Activated B cell treated with CpG ODN at 0.5 μM for 24 hours (primary cell): ENCODE data around the gene PELI3. TPM values are rescaled to one million over a fixed set of nuclear protein-coding genes. Genes with fewer than 3 reads are reported as not detected.

Experiments used
- ATAC-seq: fragments of 200-7000 bp; cut with Tn5 transposase; one replicate; pipeline ENCODE4 v1.10.0; 2021; ENCODE audit warnings: low read depth, mild to moderate bottlenecking, moderate library complexity
- CTCF ChIA-PET: fragments of 350-600 bp; sonication (Branson Sonifier 250); formaldehyde crosslinking; loops from one replicate; lab custom pipeline; 2021; ENCODE audit warnings: antibody characterized with exemption; lab: Charles Lee
- POLR2A ChIA-PET: fragments of 350-600 bp; sonication (Branson Sonifier 250); formaldehyde crosslinking; loops from one replicate; lab custom pipeline; 2021; ENCODE audit warnings: antibody characterized with exemption; lab: Charles Lee
- DNase-seq: peaks from one replicate; pipeline ENCODE4 v3.0.0; 2022
- H3K27ac Mint-ChIP-seq: one replicate; pipeline ENCODE4 v1.8.0; 2020; ENCODE audit warnings: mixed read lengths
- H3K27me3 Mint-ChIP-seq: one replicate; pipeline ENCODE4 v1.8.0; 2021; ENCODE audit warnings: mixed read lengths
- H3K36me3 Mint-ChIP-seq: one replicate; pipeline ENCODE4 v1.8.0; 2021; ENCODE audit warnings: low read depth, mixed read lengths
- H3K4me1 Mint-ChIP-seq: one replicate; pipeline ENCODE4 v1.8.0; 2021; ENCODE audit warnings: mixed read lengths
- H3K4me3 Mint-ChIP-seq: one replicate; pipeline ENCODE4 v1.8.0; 2020; ENCODE audit warnings: mild to moderate bottlenecking, mixed read lengths
- H3K9me3 Mint-ChIP-seq: one replicate; pipeline ENCODE4 v1.8.0; 2020; ENCODE audit warnings: mixed read lengths
- intact Hi-C: fragments of 100-400 bp; cut with micrococcal nuclease; formaldehyde crosslinking; loops from one replicate; pipeline ENCODE4 v1.15.1; 2024
- total RNA-seq: library from RNA; stranded (reverse); gene quantifications from 2 replicates; pipeline ENCODE4 v1.2.3, GENCODE V29; 2022
- TF ChIP-seq, protein P1 (sequence below): fragments of 200-600 bp; IDR thresholded peaks from one replicate; pipeline ENCODE4 v1.8.0; 2022; ENCODE audit warnings: antibody characterized with exemption, mild to moderate bottlenecking

The PELI3 gene, protein sequence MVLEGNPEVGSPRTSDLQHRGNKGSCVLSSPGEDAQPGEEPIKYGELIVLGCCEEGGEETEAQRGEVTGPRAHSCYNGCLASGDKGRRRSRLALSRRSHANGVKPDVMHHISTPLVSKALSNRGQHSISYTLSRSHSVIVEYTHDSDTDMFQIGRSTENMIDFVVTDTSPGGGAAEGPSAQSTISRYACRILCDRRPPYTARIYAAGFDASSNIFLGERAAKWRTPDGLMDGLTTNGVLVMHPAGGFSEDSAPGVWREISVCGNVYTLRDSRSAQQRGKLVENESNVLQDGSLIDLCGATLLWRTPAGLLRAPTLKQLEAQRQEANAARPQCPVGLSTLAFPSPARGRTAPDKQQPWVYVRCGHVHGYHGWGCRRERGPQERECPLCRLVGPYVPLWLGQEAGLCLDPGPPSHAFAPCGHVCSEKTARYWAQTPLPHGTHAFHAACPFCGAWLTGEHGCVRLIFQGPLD
- total RNA-seq: 8.5 and 9.1 TPM in 2 replicates

DNA sequence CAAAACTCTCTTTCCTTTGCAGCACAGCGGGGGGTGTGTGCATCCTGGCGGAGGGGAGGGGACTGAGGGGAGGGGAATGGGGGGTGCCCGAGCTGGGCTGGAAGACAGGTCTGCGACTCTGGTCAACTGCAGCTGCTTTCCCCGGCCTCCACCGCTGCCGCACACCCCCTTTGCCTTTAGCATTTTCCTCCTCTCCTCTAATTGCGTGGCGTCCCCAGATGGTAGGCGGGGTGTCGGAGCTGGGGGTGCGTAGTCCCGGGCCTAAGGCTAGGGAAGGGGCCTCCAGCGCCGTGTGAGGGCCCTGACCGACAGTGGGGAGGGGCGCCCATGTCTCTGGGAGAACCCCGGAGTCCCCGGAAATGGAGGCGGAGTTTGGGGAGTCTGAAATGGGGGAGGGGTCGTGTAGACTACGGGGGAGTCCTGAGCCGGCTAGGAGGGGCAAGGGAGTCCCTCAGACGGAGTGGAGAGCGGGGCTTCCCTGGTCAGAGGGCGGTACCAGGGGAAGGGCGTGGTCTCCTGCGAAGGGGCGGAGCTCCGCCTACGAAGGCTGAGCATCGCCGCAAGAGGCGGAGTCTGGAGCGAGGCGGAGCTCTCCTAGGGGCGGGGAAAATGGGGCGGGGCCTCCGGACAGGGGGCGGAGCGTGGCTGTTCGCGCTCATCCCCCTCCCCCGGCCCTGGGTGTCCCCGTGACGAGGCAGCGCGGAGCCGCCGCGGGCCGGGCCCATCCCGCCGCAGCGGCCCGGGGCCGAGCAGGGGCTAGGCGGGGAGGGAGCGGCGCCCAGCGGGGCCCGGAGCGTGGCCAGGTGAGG lies at the start of gene PELI3:
Gene PELI3 (plus strand): TSS at position 681 of the 809 bp plus-strand sequence. CDS start 1,224 bp downstream, outside the sequence.
- no peaks in the 10 kb centered on the region for H3K36me3 Mint-ChIP-seq
- H3K4me3 Mint-ChIP-seq: peak within 1 kb of the TSS; percentile 88
- H3K4me1 Mint-ChIP-seq: peaks cover 43% of the 10 kb centered on the region
- intact Hi-C loops: loop anchor here (1.0 to 5.0 kb wide), 8 partner anchors 9 to 177 kb away; partner anchors contain the start of genes BBS1, DPP3, NPAS4 and SLC29A2
- ChIA-PET CTCF (interaction anchor here (1.1 to 4.1 kb wide), 3 partner anchors 12 to 208 kb away, joined by 4 to 19 read pairs (median 12); partner anchors contain the start of genes DPP3 and MRPL11), POLR2A (interaction anchor here (0.6 to 4.1 kb wide), 25 partner anchors 8 to 854 kb away, joined by 3 to 63 read pairs (median 4); partner anchors contain the start of genes ACTN3, BBS1, CCDC85B and DPP3)
- H3K27ac Mint-ChIP-seq: peak within 1 kb of the TSS; percentile 84
- TF ChIP-seq, protein P1, sequence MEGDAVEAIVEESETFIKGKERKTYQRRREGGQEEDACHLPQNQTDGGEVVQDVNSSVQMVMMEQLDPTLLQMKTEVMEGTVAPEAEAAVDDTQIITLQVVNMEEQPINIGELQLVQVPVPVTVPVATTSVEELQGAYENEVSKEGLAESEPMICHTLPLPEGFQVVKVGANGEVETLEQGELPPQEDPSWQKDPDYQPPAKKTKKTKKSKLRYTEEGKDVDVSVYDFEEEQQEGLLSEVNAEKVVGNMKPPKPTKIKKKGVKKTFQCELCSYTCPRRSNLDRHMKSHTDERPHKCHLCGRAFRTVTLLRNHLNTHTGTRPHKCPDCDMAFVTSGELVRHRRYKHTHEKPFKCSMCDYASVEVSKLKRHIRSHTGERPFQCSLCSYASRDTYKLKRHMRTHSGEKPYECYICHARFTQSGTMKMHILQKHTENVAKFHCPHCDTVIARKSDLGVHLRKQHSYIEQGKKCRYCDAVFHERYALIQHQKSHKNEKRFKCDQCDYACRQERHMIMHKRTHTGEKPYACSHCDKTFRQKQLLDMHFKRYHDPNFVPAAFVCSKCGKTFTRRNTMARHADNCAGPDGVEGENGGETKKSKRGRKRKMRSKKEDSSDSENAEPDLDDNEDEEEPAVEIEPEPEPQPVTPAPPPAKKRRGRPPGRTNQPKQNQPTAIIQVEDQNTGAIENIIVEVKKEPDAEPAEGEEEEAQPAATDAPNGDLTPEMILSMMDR: no peak
- peak; percentile 92 for DNase-seq
- no peaks in the 10 kb centered on the region for H3K9me3 Mint-ChIP-seq
- peak; percentile 92 for ATAC-seq
- no peaks in the 10 kb centered on the region for H3K27me3 Mint-ChIP-seq

GRCh38 chr11:66417000-66417399 lies 49.7 kb upstream of the PELI3 start:
- intact Hi-C loops: no loop called here
- ChIA-PET CTCF (interaction anchor here (1.4 to 1.7 kb wide), 2 partner anchors 8 to 62 kb away, joined by 5 to 7 read pairs; partner anchors contain the start of gene DPP3), POLR2A (interaction anchor here (1.3 to 1.4 kb wide), 2 partner anchors 8 to 22 kb away, joined by 4 read pairs; partner anchors contain the start of gene MRPL11)
- H3K36me3 Mint-ChIP-seq: no peaks in the 10 kb centered on the region
- TF ChIP-seq, protein P1: no peak
- H3K4me3 Mint-ChIP-seq: no peak overlapping the region
- no peak for ATAC-seq
- H3K27me3 Mint-ChIP-seq: peaks cover 68% of the 10 kb centered on the region
- DNase-seq: no peak
- H3K27ac Mint-ChIP-seq: no peak overlapping the region
- H3K4me1 Mint-ChIP-seq: peaks cover 9% of the 10 kb centered on the region
- no peaks in the 10 kb centered on the region for H3K9me3 Mint-ChIP-seq

GRCh38 chr11:66418168-66418985 lies 48.3 kb upstream of the PELI3 start:
- POLR2A ChIA-PET: interaction anchor here (0.6 to 1.4 kb wide), 3 partner anchors 9 to 126 kb away, joined by 3 to 4 read pairs (median 4); partner anchors contain the start of gene DPP3
- ATAC-seq: peak; percentile 56

GRCh38 chr11:66418986-66419308 lies 47.8 kb upstream of the PELI3 start:
- ATAC-seq: no peak
- ChIA-PET CTCF (interaction anchor here (1.1 kb wide), 1 partner anchor 49 kb away, joined by 3 read pairs; no protein-coding TSS in a partner anchor), POLR2A (interaction anchor here (0.6 kb wide), 1 partner anchor 126 kb away, joined by 4 read pairs; no protein-coding TSS in a partner anchor)
- H3K4me1 Mint-ChIP-seq: peaks cover 9% of the 10 kb centered on the region
- H3K27ac Mint-ChIP-seq: peak overlapping the region; percentile 44
- no peak overlapping the region for H3K4me3 Mint-ChIP-seq
- no peaks in the 10 kb centered on the region for H3K9me3 Mint-ChIP-seq
- no peaks in the 10 kb centered on the region for H3K36me3 Mint-ChIP-seq
- TF ChIP-seq, protein P1: no peak
- DNase-seq: no peak
- H3K27me3 Mint-ChIP-seq: peaks cover 55% of the 10 kb centered on the region
- intact Hi-C loops: no loop called here

More at GRCh38 chr11:66418168-66418985, 48.3 kb upstream of the PELI3 start:
- H3K4me3 Mint-ChIP-seq: no peak overlapping the region
- CTCF ChIA-PET: interaction anchor here (0.9 to 1.7 kb wide), 4 partner anchors 9 to 263 kb away, joined by 4 to 7 read pairs (median 6); partner anchors contain the start of genes DPP3 and RBM4B
- peak overlapping the region; percentile 44 for H3K27ac Mint-ChIP-seq
- peaks cover 60% of the 10 kb centered on the region for H3K27me3 Mint-ChIP-seq
- TF ChIP-seq, protein P1: no peak
- no peaks in the 10 kb centered on the region for H3K9me3 Mint-ChIP-seq
- DNase-seq: peak; percentile 38
- H3K36me3 Mint-ChIP-seq: no peaks in the 10 kb centered on the region
- H3K4me1 Mint-ChIP-seq: peaks cover 9% of the 10 kb centered on the region
- intact Hi-C loops: no loop called here
